WTC11 (cell line): ENCODE measurements around the gene NAA16. TPM values are rescaled to one million over a fixed set of nuclear protein-coding genes. Genes with fewer than 3 reads are reported as not detected.

Experiments used
- ATAC-seq: fragments of 200-7000 bp; cut with Tn5 transposase; 2 replicates; pipeline ENCODE4 v1.10.0; 2021; ENCODE audit warnings: mild to moderate bottlenecking, moderate library complexity
- Bru-seq: library from RNA; stranded (reverse); fragments of 400-500 nt; gene quantifications from one replicate; lab custom pipeline; 2021; lab: Mats Ljungman, UMichigan
- CTCF ChIA-PET: fragments of 300-600 bp; sonication (Branson Sonifier 250); formaldehyde crosslinking; loops from one replicate; lab custom pipeline; 2021; ENCODE audit warnings: antibody characterized with exemption; lab: Charles Lee
- POLR2A ChIA-PET: fragments of 350-600 bp; sonication (Branson Sonifier 250); formaldehyde crosslinking; loops from one replicate; lab custom pipeline; 2021; ENCODE audit warnings: antibody characterized with exemption; lab: Charles Lee
- DNase-seq: peaks from one replicate; pipeline ENCODE4 v3.0.0; 2021; ENCODE audit warnings: low spot score
- H3K27ac Mint-ChIP-seq: 2 replicates; pipeline ENCODE4 v1.8.0; 2021; ENCODE audit warnings: mixed read lengths
- H3K27me3 Mint-ChIP-seq: 2 replicates; pipeline ENCODE4 v1.8.0; 2021; ENCODE audit warnings: low read depth, mild to moderate bottlenecking, moderate library complexity, mixed read lengths
- H3K36me3 Mint-ChIP-seq: 2 replicates; pipeline ENCODE4 v1.8.0; 2021; ENCODE audit warnings: mixed read lengths
- H3K4me1 Mint-ChIP-seq: 2 replicates; pipeline ENCODE4 v1.8.0; 2022; ENCODE audit warnings: mixed read lengths
- H3K4me3 Mint-ChIP-seq: 2 replicates; pipeline ENCODE4 v1.8.0; 2021; ENCODE audit warnings: mild to moderate bottlenecking, moderate library complexity, mixed read lengths
- H3K9me3 Mint-ChIP-seq: 2 replicates; pipeline ENCODE4 v1.8.0; 2021; ENCODE audit warnings: mixed read lengths
- CBFB ChIP-seq: sonication (generic); formaldehyde crosslinking; IDR thresholded peaks from 2 replicates; pipeline ENCODE4 v1.8.1; 2022; ENCODE audit warnings: mild to moderate bottlenecking, low read depth, missing genetic modification reagents
- ETV6 ChIP-seq: sonication (generic); formaldehyde crosslinking; IDR thresholded peaks from 2 replicates; pipeline ENCODE4 v1.8.1; 2022; ENCODE audit warnings: mild to moderate bottlenecking, missing genetic modification reagents
- GABPB1 ChIP-seq: sonication (generic); formaldehyde crosslinking; IDR thresholded peaks from 2 replicates; pipeline ENCODE4 v1.8.1; 2023; ENCODE audit warnings: mild to moderate bottlenecking, missing genetic modification reagents
- HMGA2 ChIP-seq: fragments of 250-450 bp; sonication (Bioruptor Pico); IDR thresholded peaks from 2 replicates; pipeline ENCODE4 v1.4.0; 2021; ENCODE audit warnings: mild to moderate bottlenecking, moderate library complexity
- JUN ChIP-seq: sonication (generic); formaldehyde crosslinking; IDR thresholded peaks from 2 replicates; pipeline ENCODE4 v1.8.0; 2023; ENCODE audit warnings: mild to moderate bottlenecking, missing genetic modification reagents
- NFATC4 ChIP-seq: fragments of 250-450 bp; sonication (Bioruptor Pico); IDR thresholded peaks from 2 replicates; pipeline ENCODE4 v1.9.0; 2021; ENCODE audit warnings: mild to moderate bottlenecking
- NFYB ChIP-seq: sonication (generic); formaldehyde crosslinking; conservative IDR thresholded peaks from 2 replicates; pipeline ENCODE4 v1.8.0; 2022; ENCODE audit warnings: low read depth, missing genetic modification reagents
- NR1H2 ChIP-seq: sonication (generic); formaldehyde crosslinking; IDR thresholded peaks from 2 replicates; pipeline ENCODE4 v1.9.0; 2021; ENCODE audit warnings: mild to moderate bottlenecking, moderate library complexity, missing genetic modification reagents
- PRRX2 ChIP-seq: fragments of 250-450 bp; sonication (Bioruptor Pico); IDR thresholded peaks from 2 replicates; pipeline ENCODE4 v1.8.0; 2021; ENCODE audit warnings: mild to moderate bottlenecking
- RELA ChIP-seq: sonication (generic); formaldehyde crosslinking; IDR thresholded peaks from 2 replicates; pipeline ENCODE4 v1.8.1; 2022; ENCODE audit warnings: missing genetic modification reagents, mild to moderate bottlenecking, borderline replicate concordance
- TEAD4 ChIP-seq: sonication (generic); formaldehyde crosslinking; IDR thresholded peaks from 2 replicates; pipeline ENCODE4 v1.8.0; 2022; ENCODE audit warnings: mild to moderate bottlenecking, missing genetic modification reagents
- ZBTB21 ChIP-seq: sonication (generic); formaldehyde crosslinking; IDR thresholded peaks from 2 replicates; pipeline ENCODE4 v1.8.1; 2023; ENCODE audit warnings: mild to moderate bottlenecking, missing genetic modification reagents, borderline replicate concordance
- ZNF219 ChIP-seq: sonication (generic); formaldehyde crosslinking; IDR thresholded peaks from 2 replicates; pipeline ENCODE4 v1.8.0; 2023; ENCODE audit warnings: missing genetic modification reagents, mild to moderate bottlenecking, borderline replicate concordance
- ZNF232 ChIP-seq: sonication (generic); formaldehyde crosslinking; IDR thresholded peaks from 2 replicates; pipeline ENCODE4 v1.8.0; 2022; ENCODE audit warnings: mild to moderate bottlenecking, missing genetic modification reagents
- ZNF317 ChIP-seq: sonication (generic); formaldehyde crosslinking; IDR thresholded peaks from 2 replicates; pipeline ENCODE4 v1.8.1; 2023; ENCODE audit warnings: low read depth, mild to moderate bottlenecking, moderate library complexity, missing genetic modification reagents, borderline replicate concordance
- long read RNA-seq, 3 experiments: library from RNA in 1 of 3; library from capped mRNA in 1 of 3; library from polyadenylated mRNA in 1 of 3; unstranded in 2 of 3; stranded (forward) in 1 of 3; transcript quantifications; one replicate each; pipeline ENCODE4 v2.0.0, GENCODE V29; 2021
- total RNA-seq: library from RNA; stranded (reverse); gene quantifications from 3 replicates; pipeline ENCODE4 v1.2.3, GENCODE V29; 2021
- TF ChIP-seq, protein P1 (sequence below): fragments of 250-450 bp; sonication (Bioruptor Pico); IDR thresholded peaks from 2 replicates; pipeline ENCODE4 v1.9.0; 2021; ENCODE audit warnings: mild to moderate bottlenecking, borderline replicate concordance
- TF ChIP-seq, protein P2 (sequence below): fragments of 250-450 bp; sonication (Bioruptor Pico); IDR thresholded peaks from 2 replicates; pipeline ENCODE4 v1.8.0; 2021; ENCODE audit warnings: mild to moderate bottlenecking
- TF ChIP-seq, protein P3 (sequence below): fragments of 250-450 bp; sonication (Bioruptor Pico); IDR thresholded peaks from 2 replicates; pipeline ENCODE4 v1.9.0; 2021; ENCODE audit warnings: moderate library complexity, mild to moderate bottlenecking, inconsistent platforms, borderline replicate concordance
- TF ChIP-seq, protein P4 (sequence below): fragments of 250-450 bp; sonication (Bioruptor Pico); IDR thresholded peaks from 2 replicates; pipeline ENCODE4 v1.9.0; 2021; ENCODE audit warnings: mild to moderate bottlenecking
- TF ChIP-seq, protein P5 (sequence below): sonication (generic); formaldehyde crosslinking; IDR thresholded peaks from 2 replicates; pipeline ENCODE4 v1.8.1; 2023; ENCODE audit warnings: mild to moderate bottlenecking, moderate library complexity, missing genetic modification reagents
- TF ChIP-seq, protein P6 (sequence below): sonication (generic); formaldehyde crosslinking; IDR thresholded peaks from 2 replicates; pipeline ENCODE4 v1.8.1; 2022; ENCODE audit warnings: low read depth, mild to moderate bottlenecking, moderate library complexity, missing genetic modification reagents, borderline replicate concordance
- TF ChIP-seq, protein P7 (sequence below): sonication (generic); formaldehyde crosslinking; IDR thresholded peaks from 2 replicates; pipeline ENCODE4 v1.8.1; 2022; ENCODE audit warnings: mild to moderate bottlenecking, moderate library complexity, missing genetic modification reagents
- TF ChIP-seq, protein P8 (sequence below): sonication (generic); formaldehyde crosslinking; IDR thresholded peaks from 2 replicates; pipeline ENCODE4 v1.8.0; 2022; ENCODE audit warnings: mild to moderate bottlenecking, missing genetic modification reagents
- TF ChIP-seq, protein P9 (sequence below): sonication (generic); formaldehyde crosslinking; IDR thresholded peaks from 2 replicates; pipeline ENCODE4 v1.8.0; 2023; ENCODE audit warnings: missing genetic modification reagents

NAA16 gene
- total RNA-seq (30.5 to 32.5 TPM (median 32.4 TPM) in 3 replicates), Bru-seq, nascent RNA (percentile 93 among the genes with signal in this experiment)
- long read RNA-seq, experiment 1, full-length matches to known transcripts: 65 of 118 reads
- long read RNA-seq, experiment 1, partial matches to known transcripts: 16 of 118 reads
- long read RNA-seq, experiment 1, other reads (novel, unspliced or antisense): 37 of 118 reads
- long read RNA-seq, experiment 2, full-length matches to known transcripts: 7 of 30 reads
- long read RNA-seq, experiment 2, partial matches to known transcripts: 5 of 30 reads
- long read RNA-seq, experiment 2, other reads (novel, unspliced or antisense): 18 of 30 reads
- long read RNA-seq, experiment 3, partial matches to known transcripts: 2 of 10 reads
- long read RNA-seq, experiment 3, other reads (novel, unspliced or antisense): 6 of 10 reads

DNA sequence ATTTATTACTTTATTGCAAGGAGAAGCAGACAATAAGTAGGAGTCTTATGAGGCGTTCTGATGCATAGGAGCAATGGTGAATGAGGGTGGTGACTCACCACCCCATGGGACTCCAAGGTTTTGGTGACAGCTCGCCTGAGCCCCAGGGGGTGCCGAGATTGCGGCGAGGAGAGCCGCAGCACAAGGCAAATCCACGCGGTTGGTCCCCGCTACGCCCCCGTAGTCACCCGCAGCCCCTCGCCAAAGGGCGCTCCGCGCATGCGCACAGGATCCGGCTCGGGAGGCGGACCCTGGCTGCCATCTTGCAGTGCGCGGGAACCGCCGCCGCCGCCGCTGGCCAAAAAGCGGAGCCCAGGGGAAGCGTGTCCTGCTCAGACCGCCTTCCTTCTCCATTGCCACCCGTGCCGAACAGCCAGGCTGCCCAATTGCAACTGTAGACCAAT, at the start of gene NAA16:
NAA16 (plus strand) TSS at position 305 of the 443 bp plus-strand sequence. CDS start 262 bp downstream, outside the sequence.
- H3K4me1 Mint-ChIP-seq: peaks cover 41% of the 10 kb centered on the region
- peak; percentile 94 for DNase-seq
- ChIA-PET CTCF (no interaction called here), POLR2A (no interaction called here)
- H3K4me3 Mint-ChIP-seq: peak within 1 kb of the TSS; percentile 96
- peak within 1 kb of the TSS; percentile 92 for H3K27ac Mint-ChIP-seq
- H3K9me3 Mint-ChIP-seq: no peaks in the 10 kb centered on the region
- H3K27me3 Mint-ChIP-seq: no peaks in the 10 kb centered on the region
- peak; percentile 83 for ATAC-seq
- H3K36me3 Mint-ChIP-seq: no peaks in the 10 kb centered on the region
- no peak for TF ChIP-seq RELA (CRISPR knock-in tag)
- no peak; the same call in 1 of the 2 replicates for TF ChIP-seq GABPB1
- no peak for TF ChIP-seq ZNF317 (CRISPR knock-in tag)
- TF ChIP-seq, protein P1, sequence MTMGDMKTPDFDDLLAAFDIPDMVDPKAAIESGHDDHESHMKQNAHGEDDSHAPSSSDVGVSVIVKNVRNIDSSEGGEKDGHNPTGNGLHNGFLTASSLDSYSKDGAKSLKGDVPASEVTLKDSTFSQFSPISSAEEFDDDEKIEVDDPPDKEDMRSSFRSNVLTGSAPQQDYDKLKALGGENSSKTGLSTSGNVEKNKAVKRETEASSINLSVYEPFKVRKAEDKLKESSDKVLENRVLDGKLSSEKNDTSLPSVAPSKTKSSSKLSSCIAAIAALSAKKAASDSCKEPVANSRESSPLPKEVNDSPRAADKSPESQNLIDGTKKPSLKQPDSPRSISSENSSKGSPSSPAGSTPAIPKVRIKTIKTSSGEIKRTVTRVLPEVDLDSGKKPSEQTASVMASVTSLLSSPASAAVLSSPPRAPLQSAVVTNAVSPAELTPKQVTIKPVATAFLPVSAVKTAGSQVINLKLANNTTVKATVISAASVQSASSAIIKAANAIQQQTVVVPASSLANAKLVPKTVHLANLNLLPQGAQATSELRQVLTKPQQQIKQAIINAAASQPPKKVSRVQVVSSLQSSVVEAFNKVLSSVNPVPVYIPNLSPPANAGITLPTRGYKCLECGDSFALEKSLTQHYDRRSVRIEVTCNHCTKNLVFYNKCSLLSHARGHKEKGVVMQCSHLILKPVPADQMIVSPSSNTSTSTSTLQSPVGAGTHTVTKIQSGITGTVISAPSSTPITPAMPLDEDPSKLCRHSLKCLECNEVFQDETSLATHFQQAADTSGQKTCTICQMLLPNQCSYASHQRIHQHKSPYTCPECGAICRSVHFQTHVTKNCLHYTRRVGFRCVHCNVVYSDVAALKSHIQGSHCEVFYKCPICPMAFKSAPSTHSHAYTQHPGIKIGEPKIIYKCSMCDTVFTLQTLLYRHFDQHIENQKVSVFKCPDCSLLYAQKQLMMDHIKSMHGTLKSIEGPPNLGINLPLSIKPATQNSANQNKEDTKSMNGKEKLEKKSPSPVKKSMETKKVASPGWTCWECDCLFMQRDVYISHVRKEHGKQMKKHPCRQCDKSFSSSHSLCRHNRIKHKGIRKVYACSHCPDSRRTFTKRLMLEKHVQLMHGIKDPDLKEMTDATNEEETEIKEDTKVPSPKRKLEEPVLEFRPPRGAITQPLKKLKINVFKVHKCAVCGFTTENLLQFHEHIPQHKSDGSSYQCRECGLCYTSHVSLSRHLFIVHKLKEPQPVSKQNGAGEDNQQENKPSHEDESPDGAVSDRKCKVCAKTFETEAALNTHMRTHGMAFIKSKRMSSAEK (CRISPR knock-in tag): no peak
- no peak for TF ChIP-seq TEAD4 (CRISPR knock-in tag)
- TF ChIP-seq CBFB: no peak
- TF ChIP-seq, protein P2, sequence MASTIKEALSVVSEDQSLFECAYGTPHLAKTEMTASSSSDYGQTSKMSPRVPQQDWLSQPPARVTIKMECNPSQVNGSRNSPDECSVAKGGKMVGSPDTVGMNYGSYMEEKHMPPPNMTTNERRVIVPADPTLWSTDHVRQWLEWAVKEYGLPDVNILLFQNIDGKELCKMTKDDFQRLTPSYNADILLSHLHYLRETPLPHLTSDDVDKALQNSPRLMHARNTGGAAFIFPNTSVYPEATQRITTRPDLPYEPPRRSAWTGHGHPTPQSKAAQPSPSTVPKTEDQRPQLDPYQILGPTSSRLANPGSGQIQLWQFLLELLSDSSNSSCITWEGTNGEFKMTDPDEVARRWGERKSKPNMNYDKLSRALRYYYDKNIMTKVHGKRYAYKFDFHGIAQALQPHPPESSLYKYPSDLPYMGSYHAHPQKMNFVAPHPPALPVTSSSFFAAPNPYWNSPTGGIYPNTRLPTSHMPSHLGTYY (CRISPR knock-in tag): no peak
- no peak for TF ChIP-seq ZBTB21 (CRISPR knock-in tag)
- TF ChIP-seq, protein P3, sequence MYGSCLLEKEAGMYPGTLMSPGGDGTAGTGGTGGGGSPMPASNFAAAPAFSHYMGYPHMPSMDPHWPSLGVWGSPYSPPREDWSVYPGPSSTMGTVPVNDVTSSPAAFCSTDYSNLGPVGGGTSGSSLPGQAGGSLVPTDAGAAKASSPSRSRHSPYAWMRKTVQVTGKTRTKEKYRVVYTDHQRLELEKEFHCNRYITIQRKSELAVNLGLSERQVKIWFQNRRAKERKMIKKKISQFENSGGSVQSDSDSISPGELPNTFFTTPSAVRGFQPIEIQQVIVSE (CRISPR knock-in tag): no peak
- TF ChIP-seq, protein P4, sequence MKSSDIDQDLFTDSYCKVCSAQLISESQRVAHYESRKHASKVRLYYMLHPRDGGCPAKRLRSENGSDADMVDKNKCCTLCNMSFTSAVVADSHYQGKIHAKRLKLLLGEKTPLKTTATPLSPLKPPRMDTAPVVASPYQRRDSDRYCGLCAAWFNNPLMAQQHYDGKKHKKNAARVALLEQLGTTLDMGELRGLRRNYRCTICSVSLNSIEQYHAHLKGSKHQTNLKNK (CRISPR knock-in tag): no peak
- no peak for TF ChIP-seq HMGA2 (CRISPR knock-in tag)
- TF ChIP-seq NFATC4 (CRISPR knock-in tag): no peak
- TF ChIP-seq PRRX2 (CRISPR knock-in tag): no peak
- no peak for TF ChIP-seq JUN
- TF ChIP-seq, protein P5, sequence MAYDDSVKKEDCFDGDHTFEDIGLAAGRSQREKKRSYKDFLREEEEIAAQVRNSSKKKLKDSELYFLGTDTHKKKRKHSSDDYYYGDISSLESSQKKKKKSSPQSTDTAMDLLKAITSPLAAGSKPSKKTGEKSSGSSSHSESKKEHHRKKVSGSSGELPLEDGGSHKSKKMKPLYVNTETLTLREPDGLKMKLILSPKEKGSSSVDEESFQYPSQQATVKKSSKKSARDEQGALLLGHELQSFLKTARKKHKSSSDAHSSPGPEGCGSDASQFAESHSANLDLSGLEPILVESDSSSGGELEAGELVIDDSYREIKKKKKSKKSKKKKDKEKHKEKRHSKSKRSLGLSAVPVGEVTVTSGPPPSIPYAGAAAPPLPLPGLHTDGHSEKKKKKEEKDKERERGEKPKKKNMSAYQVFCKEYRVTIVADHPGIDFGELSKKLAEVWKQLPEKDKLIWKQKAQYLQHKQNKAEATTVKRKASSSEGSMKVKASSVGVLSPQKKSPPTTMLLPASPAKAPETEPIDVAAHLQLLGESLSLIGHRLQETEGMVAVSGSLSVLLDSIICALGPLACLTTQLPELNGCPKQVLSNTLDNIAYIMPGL (CRISPR knock-in tag): 0 out of 2 replicates have a peak, but pooled peaks have one; percentile 16
- TF ChIP-seq NR1H2: no peak
- TF ChIP-seq, protein P6, sequence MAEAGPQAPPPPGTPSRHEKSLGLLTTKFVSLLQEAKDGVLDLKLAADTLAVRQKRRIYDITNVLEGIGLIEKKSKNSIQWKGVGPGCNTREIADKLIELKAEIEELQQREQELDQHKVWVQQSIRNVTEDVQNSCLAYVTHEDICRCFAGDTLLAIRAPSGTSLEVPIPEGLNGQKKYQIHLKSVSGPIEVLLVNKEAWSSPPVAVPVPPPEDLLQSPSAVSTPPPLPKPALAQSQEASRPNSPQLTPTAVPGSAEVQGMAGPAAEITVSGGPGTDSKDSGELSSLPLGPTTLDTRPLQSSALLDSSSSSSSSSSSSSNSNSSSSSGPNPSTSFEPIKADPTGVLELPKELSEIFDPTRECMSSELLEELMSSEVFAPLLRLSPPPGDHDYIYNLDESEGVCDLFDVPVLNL (CRISPR knock-in tag): peak; percentile 58; the same call in 1 of the 2 replicates
- TF ChIP-seq ZNF232 (CRISPR knock-in tag): peak; percentile 92; the same call in 1 of the 2 replicates
- TF ChIP-seq, protein P7, sequence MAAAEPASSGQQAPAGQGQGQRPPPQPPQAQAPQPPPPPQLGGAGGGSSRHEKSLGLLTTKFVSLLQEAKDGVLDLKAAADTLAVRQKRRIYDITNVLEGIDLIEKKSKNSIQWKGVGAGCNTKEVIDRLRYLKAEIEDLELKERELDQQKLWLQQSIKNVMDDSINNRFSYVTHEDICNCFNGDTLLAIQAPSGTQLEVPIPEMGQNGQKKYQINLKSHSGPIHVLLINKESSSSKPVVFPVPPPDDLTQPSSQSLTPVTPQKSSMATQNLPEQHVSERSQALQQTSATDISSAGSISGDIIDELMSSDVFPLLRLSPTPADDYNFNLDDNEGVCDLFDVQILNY (CRISPR knock-in tag): peak; percentile 88
- peak; percentile 36 for TF ChIP-seq NFYB
- TF ChIP-seq ETV6 (CRISPR knock-in tag): no peak; the same call in none of the 2 replicates
- TF ChIP-seq, protein P8, sequence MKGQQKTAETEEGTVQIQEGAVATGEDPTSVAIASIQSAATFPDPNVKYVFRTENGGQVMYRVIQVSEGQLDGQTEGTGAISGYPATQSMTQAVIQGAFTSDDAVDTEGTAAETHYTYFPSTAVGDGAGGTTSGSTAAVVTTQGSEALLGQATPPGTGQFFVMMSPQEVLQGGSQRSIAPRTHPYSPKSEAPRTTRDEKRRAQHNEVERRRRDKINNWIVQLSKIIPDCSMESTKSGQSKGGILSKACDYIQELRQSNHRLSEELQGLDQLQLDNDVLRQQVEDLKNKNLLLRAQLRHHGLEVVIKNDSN (CRISPR knock-in tag): no peak; the same call in 1 of the 2 replicates
- TF ChIP-seq, protein P9, sequence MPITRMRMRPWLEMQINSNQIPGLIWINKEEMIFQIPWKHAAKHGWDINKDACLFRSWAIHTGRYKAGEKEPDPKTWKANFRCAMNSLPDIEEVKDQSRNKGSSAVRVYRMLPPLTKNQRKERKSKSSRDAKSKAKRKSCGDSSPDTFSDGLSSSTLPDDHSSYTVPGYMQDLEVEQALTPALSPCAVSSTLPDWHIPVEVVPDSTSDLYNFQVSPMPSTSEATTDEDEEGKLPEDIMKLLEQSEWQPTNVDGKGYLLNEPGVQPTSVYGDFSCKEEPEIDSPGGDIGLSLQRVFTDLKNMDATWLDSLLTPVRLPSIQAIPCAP (CRISPR knock-in tag): no peak
- no peak for TF ChIP-seq ZNF219 (CRISPR knock-in tag)
